Coronary artery (tissue), 2 donors: Measurements from ENCODE around the gene EXO1.
"Not testable (repeated sequence)": the region's sequence is repeated elsewhere in the genome, so short reads cannot be mapped to it uniquely, and the experiment has no call there.

ENCODE experiments used
- DNase-seq: peaks from one replicate; pipeline ENCODE4 v3.0.0-alpha.2; 2017; ENCODE audit warnings: low spot score
- H3K27ac ChIP-seq, 2 donors: fragments of 200-600 bp; sonication (generic); one replicate each; pipeline ENCODE4 v1.5.1; 2016 to 2019
- H3K4me3 ChIP-seq: fragments of 200-600 bp; sonication (generic); 2 replicates; pipeline ENCODE4 v1.5.1; 2016; ENCODE audit warnings: mild to moderate bottlenecking, moderate library complexity
- CTCF ChIP-seq: fragments of 200-600 bp; sonication (generic); IDR thresholded peaks from one replicate; pipeline ENCODE4 v1.5.1; 2019; ENCODE audit warnings: antibody characterized with exemption

The EXO1 gene

GRCh38 chr1:241842565-241842964 is 5.4 kb upstream of the EXO1 start:
- no peak for DNase-seq
- Histone ChIP-seq H3K27ac (no peak overlapping the region), H3K4me3 (no peak overlapping the region)
- no peak for TF ChIP-seq CTCF

- DNase-seq = no peak
- no peak overlapping the region for H3K4me3 ChIP-seq
- TF ChIP-seq CTCF = no peak
- no peak overlapping the region for H3K27ac ChIP-seq
Measured at GRCh38 chr1:241844593-241844992, 3.4 kb upstream of the EXO1 start.

DNA sequence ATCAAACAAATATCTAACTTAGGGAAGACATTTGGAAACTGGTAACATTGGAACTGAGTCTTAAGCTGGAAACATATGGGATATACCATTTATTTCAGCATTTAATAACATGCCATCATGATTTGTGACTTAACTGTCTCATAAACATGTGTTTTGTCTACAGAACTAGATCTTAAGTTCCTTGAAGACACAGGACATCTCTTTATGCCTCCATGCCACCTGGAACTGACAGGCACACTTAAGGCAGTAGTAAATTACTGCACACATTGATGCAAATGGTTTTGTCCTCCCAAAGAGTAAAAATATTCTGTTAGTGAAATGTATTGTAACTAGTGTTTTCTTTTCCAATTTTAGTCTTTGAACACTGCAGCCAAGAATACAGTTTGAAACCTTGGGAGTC is 1.6 kb upstream of the EXO1 start:
- no peak overlapping the region for H3K27ac ChIP-seq
- no peak overlapping the region for H3K4me3 ChIP-seq
- TF ChIP-seq CTCF = no peak
- no peak for DNase-seq

DNA sequence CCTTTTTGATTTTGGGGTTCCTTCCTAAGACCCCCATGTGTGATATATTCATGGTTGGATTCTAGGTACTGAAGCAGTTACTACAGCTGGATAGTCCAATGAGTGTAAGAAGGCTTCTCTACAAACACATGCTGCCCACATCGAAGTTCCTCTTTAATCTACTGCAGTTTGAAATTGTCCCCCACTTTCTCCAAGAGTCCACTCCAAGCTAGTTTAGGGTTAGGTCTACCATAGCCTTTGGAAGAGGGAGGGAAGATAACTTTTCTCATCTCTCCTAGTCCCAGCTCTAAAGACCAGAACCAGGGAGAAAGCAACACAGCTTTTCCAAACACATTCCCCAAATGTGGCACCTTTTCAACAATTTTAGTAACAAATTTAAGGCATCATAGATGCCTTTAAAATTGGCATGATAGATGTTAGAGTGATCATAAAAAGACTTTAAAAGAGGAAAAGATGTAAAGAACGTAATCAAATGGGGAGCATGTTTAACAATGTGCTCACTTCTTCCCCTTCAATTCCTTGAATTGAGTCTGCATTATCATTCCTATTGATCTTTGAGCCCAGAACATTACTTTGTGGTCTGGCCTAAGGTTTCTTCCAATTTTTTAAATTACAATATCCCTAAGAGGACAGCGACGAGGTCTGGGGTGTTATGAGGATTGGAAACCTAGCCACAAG is 1.0 kb upstream of the EXO1 start:
- Histone ChIP-seq H3K27ac (peak overlapping the region; percentile 91 to 95), H3K4me3 (peak overlapping the region; percentile 82)
- no peak for TF ChIP-seq CTCF
- DNase-seq = no peak

GRCh38 chr1:241847540-241847795 is 536 bp upstream of the EXO1 start:
- TF ChIP-seq CTCF = no peak
- Histone ChIP-seq H3K27ac (peak overlapping the region; percentile 91 to 95), H3K4me3 (peak overlapping the region; percentile 82)
- no peak for DNase-seq

GRCh38 chr1:241848686-241849344 is 811 bp downstream of the EXO1 start:
- DNase-seq = no peak
- Histone ChIP-seq H3K27ac (no peak overlapping the region), H3K4me3 (peak overlapping the region; percentile 82)
- TF ChIP-seq CTCF = no peak

- no peak for TF ChIP-seq CTCF
- H3K4me3 ChIP-seq = no peak overlapping the region
- DNase-seq = no peak
- H3K27ac ChIP-seq = no peak overlapping the region
Measured at GRCh38 chr1:241849345-241849695, 1.3 kb downstream of the EXO1 start.

- DNase-seq, H3K4me3 ChIP-seq, H3K27ac ChIP-seq: not testable (repeated sequence)
Measured at GRCh38 chr1:241855545-241856140, 7.6 kb downstream of the EXO1 start.
